SU-DHL-6 (cell line): Measurements from ENCODE around the gene RHEBL1.

ENCODE experiments used
- H2AFZ ChIP-seq: fragments of 200-600 bp; sonication (generic); 2 replicates; pipeline ENCODE4 v1.6.1; 2014; ENCODE audit warnings: low read depth, mild to moderate bottlenecking, moderate library complexity, mixed read lengths, antibody characterized with exemption, low read length; ENCODE audit not compliant: severe bottlenecking
- H3F3A ChIP-seq: fragments of 200-600 bp; shearing (Covaris generic); 2 replicates; pipeline ENCODE4 v1.6.0; 2016; ENCODE audit warnings: antibody characterized with exemption, mild to moderate bottlenecking; ENCODE audit not compliant: insufficient read depth
- H3K27ac ChIP-seq: fragments of 200-600 bp; sonication (generic); 2 replicates; pipeline ENCODE4 v1.5.1; 2016; ENCODE audit warnings: low read depth, mild to moderate bottlenecking, low read length, moderate library complexity, mixed read lengths
- H3K27me3 ChIP-seq: fragments of 200-600 bp; sonication (generic), shearing (Covaris generic); 2 replicates; pipeline ENCODE4 v1.6.0; 2014; ENCODE audit warnings: mild to moderate bottlenecking, low read length
- H3K36me3 ChIP-seq: fragments of 200-600 bp; sonication (generic); 2 replicates; pipeline ENCODE4 v1.6.1; 2014; ENCODE audit warnings: mild to moderate bottlenecking, low read length, mixed read lengths
- H3K4me2 ChIP-seq: fragments of 300-600, 200-600 bp; shearing (Covaris generic), sonication (generic); 2 replicates; pipeline ENCODE4 v1.6.0; 2014; ENCODE audit warnings: low read length, low read depth, mild to moderate bottlenecking; ENCODE audit not compliant: poor library complexity, severe bottlenecking
- H3K4me3 ChIP-seq: fragments of 200-600 bp; sonication (generic); 2 replicates; pipeline ENCODE4 v1.5.1; 2014; ENCODE audit warnings: antibody characterized with exemption, low read length, mild to moderate bottlenecking, mixed read lengths; ENCODE audit not compliant: insufficient read depth, poor library complexity, severe bottlenecking
- H3K79me2 ChIP-seq: fragments of 200-600 bp; sonication (generic); 2 replicates; pipeline ENCODE4 v1.6.1; 2014; ENCODE audit warnings: mild to moderate bottlenecking, low read length, moderate library complexity; ENCODE audit not compliant: insufficient read depth
- H3K9ac ChIP-seq: fragments of 200-600 bp; sonication (generic); 2 replicates; pipeline ENCODE4 v1.7.0; 2014; ENCODE audit warnings: mild to moderate bottlenecking, low read length
- H3K9me2 ChIP-seq: fragments of 200-600 bp; sonication (generic); replicated peaks from 2 replicates; pipeline ENCODE4 v1.6.1; 2014; ENCODE audit warnings: low read length; ENCODE audit not compliant: insufficient read depth
- H3K9me3 ChIP-seq: fragments of 200-600 bp; sonication (generic); 2 replicates; pipeline ENCODE4 v1.6.1; 2014; ENCODE audit warnings: low read length, mixed read lengths; ENCODE audit not compliant: insufficient read depth
- H4K20me1 ChIP-seq: fragments of 200-600 bp; sonication (generic); 2 replicates; pipeline ENCODE4 v1.6.1; 2014; ENCODE audit warnings: low read depth, mild to moderate bottlenecking, antibody characterized with exemption, low read length, moderate library complexity, mixed read lengths
- CTCF ChIP-seq: fragments of 200-600 bp; sonication (generic); IDR thresholded peaks from one replicate; pipeline ENCODE4 v1.5.1; 2017; ENCODE audit warnings: antibody characterized with exemption, mild to moderate bottlenecking, low read length, moderate library complexity; ENCODE audit not compliant: insufficient read depth, poor library complexity, severe bottlenecking
- EZH2phosphoT487 ChIP-seq: fragments of 200-600 bp; sonication (generic), shearing (Covaris generic); conservative IDR thresholded peaks from 2 replicates; pipeline ENCODE4 v1.6.1; 2018; ENCODE audit warnings: mild to moderate bottlenecking, antibody characterized with exemption, low read length, moderate library complexity, mixed read lengths

RHEBL1 gene

DNA sequence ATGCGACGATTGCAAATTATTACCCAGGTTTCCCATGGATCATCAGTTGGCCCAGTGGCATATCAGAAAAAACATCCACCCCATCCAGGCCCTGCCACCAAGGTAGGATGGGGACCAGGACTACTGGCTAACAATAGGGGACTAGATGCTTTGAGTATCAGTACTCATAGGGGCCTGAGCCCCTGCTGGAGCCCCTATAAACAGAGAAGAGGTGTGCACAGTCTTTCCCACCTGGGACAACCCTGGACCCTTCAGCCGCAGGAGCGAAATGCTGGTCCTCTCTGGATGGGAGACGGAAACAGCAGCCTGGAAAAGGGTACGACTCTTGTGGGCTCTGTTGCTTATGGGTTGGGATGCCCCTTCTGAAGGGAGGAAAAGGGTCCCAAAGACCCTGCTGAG lies 19.2 kb upstream of the RHEBL1 start:
- Histone ChIP-seq H3K36me3 (no peaks in the 10 kb centered on the region), H3F3A (no peaks in the 10 kb centered on the region), H3K27me3 (no peaks in the 10 kb centered on the region), H3K9ac (no peak overlapping the region), H3K9me3 (no peaks in the 10 kb centered on the region), H3K79me2 (no peaks in the 10 kb centered on the region), H3K4me2 (no peak overlapping the region), H2AFZ (no peak overlapping the region), H3K4me3 (no peak overlapping the region), H3K27ac (no peak overlapping the region), H3K9me2 (no peaks in the 10 kb centered on the region), H4K20me1 (no peaks in the 10 kb centered on the region)
- TF ChIP-seq EZH2phosphoT487 (no peak), CTCF (no peak)

- Histone ChIP-seq H3K4me2 (peak overlapping the region; percentile 16), H4K20me1 (no peaks in the 10 kb centered on the region), H2AFZ (peak overlapping the region; percentile 54), H3F3A (no peaks in the 10 kb centered on the region), H3K27ac (no peak overlapping the region), H3K79me2 (no peaks in the 10 kb centered on the region), H3K4me3 (no peak overlapping the region), H3K36me3 (no peaks in the 10 kb centered on the region), H3K9ac (no peak overlapping the region), H3K27me3 (no peaks in the 10 kb centered on the region), H3K9me2 (no peaks in the 10 kb centered on the region), H3K9me3 (no peaks in the 10 kb centered on the region)
- no peak for TF ChIP-seq EZH2phosphoT487
- TF ChIP-seq CTCF: peak; percentile 93
These were observed 18.6 kb upstream of the RHEBL1 start for GRCh38 chr12:49088150-49088931.

DNA sequence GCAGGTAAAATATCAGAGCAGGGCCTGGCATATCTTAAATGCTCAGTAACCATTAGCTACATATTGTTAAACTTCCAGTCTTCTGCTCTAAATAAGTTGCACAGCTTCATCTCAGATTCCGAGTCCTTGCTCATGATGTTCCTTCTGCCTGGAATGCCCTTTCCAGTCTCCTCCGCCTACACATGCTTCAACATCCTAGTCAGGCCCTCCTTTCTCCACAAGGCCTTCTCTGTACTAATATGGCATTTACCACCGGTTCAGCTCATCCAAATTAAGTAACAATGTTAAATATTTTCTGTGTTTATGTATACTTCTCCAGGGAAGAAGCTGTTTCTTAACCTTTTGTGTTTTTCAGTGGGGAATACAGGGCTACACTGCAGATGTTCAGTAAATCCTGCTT lies 16.3 kb upstream of the RHEBL1 start:
- Histone ChIP-seq H3K9me2 (no peaks in the 10 kb centered on the region), H3K9ac (no peak overlapping the region), H4K20me1 (no peaks in the 10 kb centered on the region), H3K4me2 (no peak overlapping the region), H3K9me3 (no peaks in the 10 kb centered on the region), H3K4me3 (no peak overlapping the region), H3F3A (no peaks in the 10 kb centered on the region), H3K27ac (no peak overlapping the region), H3K27me3 (no peaks in the 10 kb centered on the region), H2AFZ (no peak overlapping the region), H3K36me3 (no peaks in the 10 kb centered on the region), H3K79me2 (no peaks in the 10 kb centered on the region)
- no peak for TF ChIP-seq EZH2phosphoT487
- no peak for TF ChIP-seq CTCF
